ENCODE data around the gene PWP1. TPM values are rescaled to one million over a fixed set of nuclear protein-coding genes. Genes with fewer than 3 reads are reported as not detected.
A peak's percentile ranks its signal among the peaks of the same experiment; 100 is the strongest.

PWP1 gene
- total and polyA plus RNA-seq, 9 of the 15 experiments (the other 6 are each of a cell fraction or from before 2014, with no cell fraction given), result 61.6 to 401 (median 111) TPM

GRCh38 chr12:107685360-107686248 lies at the start of gene PWP1 (continued):
- TF ChIP-seq IRF2 (CRISPR knock-in tag; IDR thresholded peaks at IDR 0.05) (no peak), POLR2A (conservative IDR thresholded peaks at IDR 0.05) (peak; percentile 89), ZNF311 (CRISPR knock-in tag; IDR thresholded peaks at IDR 0.05) (no peak), ZNF699 (CRISPR knock-in tag; IDR thresholded peaks at IDR 0.05; ENCODE audit: insufficient replicate concordance) (no peak), PURB (CRISPR knock-in tag; IDR thresholded peaks at IDR 0.05; ENCODE audit: low read depth) (no peak), ZFP91 (CRISPR knock-in tag; IDR thresholded peaks at IDR 0.05) (no peak; the same call in 1 of the 2 replicates), ELF4 (CRISPR knock-in tag; IDR thresholded peaks at IDR 0.05) (peak; percentile 61; the same call in 1 of the 2 replicates), ZNF79 (CRISPR knock-in tag; IDR thresholded peaks at IDR 0.05; ENCODE audit: low read depth) (no peak), RBM22 (IDR thresholded peaks at IDR 0.05; ENCODE audit: low read depth, low read length, poor library complexity, severe bottlenecking) (no peak), ZNF274 (IDR thresholded peaks at IDR 0.05; ENCODE audit: borderline replicate concordance, low read depth, low read length) (no peak), SUPT5H (IDR thresholded peaks at IDR 0.05) (peak; percentile 82), MXD1 (CRISPR knock-in tag; IDR thresholded peaks at IDR 0.05; ENCODE audit: borderline replicate concordance, poor library complexity, severe bottlenecking) (peak; percentile 98), CEBPB (tag; IDR thresholded peaks at IDR 0.05) (no peak), PRPF4 (IDR thresholded peaks at IDR 0.05; ENCODE audit: insufficient read depth, low read depth, low read length, poor library complexity, severe bottlenecking) (no peak)
- TF ChIP-seq, protein P1, sequence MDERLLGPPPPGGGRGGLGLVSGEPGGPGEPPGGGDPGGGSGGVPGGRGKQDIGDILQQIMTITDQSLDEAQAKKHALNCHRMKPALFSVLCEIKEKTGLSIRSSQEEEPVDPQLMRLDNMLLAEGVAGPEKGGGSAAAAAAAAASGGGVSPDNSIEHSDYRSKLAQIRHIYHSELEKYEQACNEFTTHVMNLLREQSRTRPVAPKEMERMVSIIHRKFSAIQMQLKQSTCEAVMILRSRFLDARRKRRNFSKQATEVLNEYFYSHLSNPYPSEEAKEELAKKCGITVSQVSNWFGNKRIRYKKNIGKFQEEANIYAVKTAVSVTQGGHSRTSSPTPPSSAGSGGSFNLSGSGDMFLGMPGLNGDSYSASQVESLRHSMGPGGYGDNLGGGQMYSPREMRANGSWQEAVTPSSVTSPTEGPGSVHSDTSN (CRISPR knock-in tag; IDR thresholded peaks at IDR 0.05; ENCODE audit: low read depth), result no peak
- TF ChIP-seq, protein P1 (tag; conservative IDR thresholded peaks at IDR 0.05; ENCODE audit: low read depth), result no peak
- TF ChIP-seq, protein P2, sequence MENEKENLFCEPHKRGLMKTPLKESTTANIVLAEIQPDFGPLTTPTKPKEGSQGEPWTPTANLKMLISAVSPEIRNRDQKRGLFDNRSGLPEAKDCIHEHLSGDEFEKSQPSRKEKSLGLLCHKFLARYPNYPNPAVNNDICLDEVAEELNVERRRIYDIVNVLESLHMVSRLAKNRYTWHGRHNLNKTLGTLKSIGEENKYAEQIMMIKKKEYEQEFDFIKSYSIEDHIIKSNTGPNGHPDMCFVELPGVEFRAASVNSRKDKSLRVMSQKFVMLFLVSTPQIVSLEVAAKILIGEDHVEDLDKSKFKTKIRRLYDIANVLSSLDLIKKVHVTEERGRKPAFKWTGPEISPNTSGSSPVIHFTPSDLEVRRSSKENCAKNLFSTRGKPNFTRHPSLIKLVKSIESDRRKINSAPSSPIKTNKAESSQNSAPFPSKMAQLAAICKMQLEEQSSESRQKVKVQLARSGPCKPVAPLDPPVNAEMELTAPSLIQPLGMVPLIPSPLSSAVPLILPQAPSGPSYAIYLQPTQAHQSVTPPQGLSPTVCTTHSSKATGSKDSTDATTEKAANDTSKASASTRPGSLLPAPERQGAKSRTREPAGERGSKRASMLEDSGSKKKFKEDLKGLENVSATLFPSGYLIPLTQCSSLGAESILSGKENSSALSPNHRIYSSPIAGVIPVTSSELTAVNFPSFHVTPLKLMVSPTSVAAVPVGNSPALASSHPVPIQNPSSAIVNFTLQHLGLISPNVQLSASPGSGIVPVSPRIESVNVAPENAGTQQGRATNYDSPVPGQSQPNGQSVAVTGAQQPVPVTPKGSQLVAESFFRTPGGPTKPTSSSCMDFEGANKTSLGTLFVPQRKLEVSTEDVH (IDR thresholded peaks at IDR 0.05; ENCODE audit: low read depth, partially characterized antibody), result peak; percentile 87
- TF ChIP-seq, protein P3, sequence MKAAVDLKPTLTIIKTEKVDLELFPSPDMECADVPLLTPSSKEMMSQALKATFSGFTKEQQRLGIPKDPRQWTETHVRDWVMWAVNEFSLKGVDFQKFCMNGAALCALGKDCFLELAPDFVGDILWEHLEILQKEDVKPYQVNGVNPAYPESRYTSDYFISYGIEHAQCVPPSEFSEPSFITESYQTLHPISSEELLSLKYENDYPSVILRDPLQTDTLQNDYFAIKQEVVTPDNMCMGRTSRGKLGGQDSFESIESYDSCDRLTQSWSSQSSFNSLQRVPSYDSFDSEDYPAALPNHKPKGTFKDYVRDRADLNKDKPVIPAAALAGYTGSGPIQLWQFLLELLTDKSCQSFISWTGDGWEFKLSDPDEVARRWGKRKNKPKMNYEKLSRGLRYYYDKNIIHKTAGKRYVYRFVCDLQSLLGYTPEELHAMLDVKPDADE (conservative IDR thresholded peaks at IDR 0.05; ENCODE audit: control insufficient read depth, low read depth, low read length), result no peak; the same call in 1 of the 2 replicates
